Measurements from ENCODE around the gene KRT26. TPM values are rescaled to one million over a fixed set of nuclear protein-coding genes. Genes with fewer than 3 reads are reported as not detected.

KRT26 gene
- total and polyA plus RNA-seq, 2 of the 4 experiments (the other 2 are of a cell fraction), result not detected

GRCh38 chr17:40726919-40727318 lies 45.1 kb downstream of the KRT26 start:
- in situ Hi-C loops (cut with MboI; ENCODE audit: low sequenced_read_pairs), result no loop called here
- H2BK15ac ChIP-seq (ENCODE audit: low read depth, low read length), result no peak overlapping the region
- no peak overlapping the region for H3K4me2 ChIP-seq (ENCODE audit: low read depth, low read length)
- H4K20me1 ChIP-seq (ENCODE audit: insufficient read depth, low read length), result no peaks in the 10 kb centered on the region
- WGBS, 2 experiments (ENCODE audit: extremely low coverage in 2 of 2, insufficient read length in 1 of 2), result no CpG with 5 or more reads among the region's 2 CpGs
- intact Hi-C loops (cut with micrococcal nuclease), result no loop called here
- H2BK20ac ChIP-seq (ENCODE audit: low read depth, low read length), result no peak overlapping the region
- ATAC-seq (ENCODE audit: low read depth) (no peak), DNase-seq (peak; percentile 4)
- H4K91ac ChIP-seq (ENCODE audit: insufficient read depth, low read depth, low read length), result no peak overlapping the region
- ChIA-PET POLR2A (ENCODE audit: unreplicated experiment) (no interaction called here), CTCF (no interaction called here)
- no peaks in the 10 kb centered on the region for H3K9me3 ChIP-seq (ENCODE audit: control insufficient read depth, insufficient read depth, low read length)
- no peak overlapping the region for H4K5ac ChIP-seq (ENCODE audit: low read depth, low read length)
- H3K14ac ChIP-seq (replicated peaks; ENCODE audit: low read depth, low read length), result no peak overlapping the region
- H3K4me1 ChIP-seq (ENCODE audit: control insufficient read depth, insufficient read depth, low read length), result no peaks in the 10 kb centered on the region
- no peak overlapping the region for H2AK5ac ChIP-seq (ENCODE audit: low read depth, low read length)
- H2AFZ ChIP-seq (replicated peaks; ENCODE audit: low read length, poor library complexity), result no peak overlapping the region
- no peak overlapping the region for H2BK5ac ChIP-seq (ENCODE audit: low read depth, low read length, poor library complexity, severe bottlenecking)
- no peak overlapping the region for H3K4ac ChIP-seq (ENCODE audit: low read depth, low read length)
- no peak overlapping the region for H3K27ac ChIP-seq (ENCODE audit: insufficient read depth, low read length)
- dilution Hi-C loops (cut with HindIII; ENCODE audit: low sequenced_read_pairs, unreplicated experiment), result no loop called here
- H3K56ac ChIP-seq (ENCODE audit: extremely low read depth, insufficient read depth, low read length), result 0 out of 2 replicates have a peak overlapping the region, but pooled peaks have one; percentile 6
- H3K4me3 ChIP-seq (ENCODE audit: insufficient read depth, low read depth, low read length), result no peak overlapping the region
- no peak overlapping the region for H3K18ac ChIP-seq (ENCODE audit: low read depth, low read length)
- H3K9ac ChIP-seq (ENCODE audit: low read depth, low read length), result no peak overlapping the region
- H2AK9ac ChIP-seq (replicated peaks; ENCODE audit: low read depth, low read length, poor library complexity), result no peak overlapping the region
- H3K9me1 ChIP-seq (ENCODE audit: insufficient read depth, low read length), result no peaks in the 10 kb centered on the region
- no peak overlapping the region for H2BK120ac ChIP-seq (ENCODE audit: low read depth, low read length)
- H3K27me3 ChIP-seq (ENCODE audit: control insufficient read depth, insufficient read depth, low read length), result peaks cover 30% of the 10 kb centered on the region
- H3K79me1 ChIP-seq (ENCODE audit: low read depth in 1 of 2, low read length in 2 of 2), result no peaks in the 10 kb centered on the region
- TF ChIP-seq CEBPB (IDR thresholded peaks at IDR 0.05; ENCODE audit: low read depth, low read length) (no peak), CTCF (conservative IDR thresholded peaks at IDR 0.05; ENCODE audit: low read depth, low read length) (0 out of 2 replicates have a peak, but pooled peaks have one; percentile 21)
- no peak overlapping the region for H4K8ac ChIP-seq (ENCODE audit: low read depth in 2 of 2, low read length in 2 of 2)
- no peak overlapping the region for H3K23ac ChIP-seq (ENCODE audit: low read depth, low read length)
- BruUV-seq (replicated peaks), result no TSS peak
- no peaks in the 10 kb centered on the region for H3K36me3 ChIP-seq (ENCODE audit: control insufficient read depth, insufficient read depth, low read length)
